ENCODE data around the gene EME2.

GRCh38 chr16:1740781-1741490 is 31.7 kb upstream of the EME2 start:
- TF ChIP-seq CTCF (IDR thresholded peaks at IDR 0.05) (no peak), POLR2A (IDR thresholded peaks at IDR 0.05) (no peak)
